GM20000 (cell line): Measurements from ENCODE around the gene INPP5F.

Experiments used
- DNase-seq: peaks from one replicate; pipeline ENCODE4 v3.0.0; 2012; ENCODE audit warnings: low spot score
- CTCF ChIP-seq: IDR thresholded peaks from 2 replicates; pipeline ENCODE4 v1.5.1; 2012; ENCODE audit warnings: mild to moderate bottlenecking, control low read depth; ENCODE audit errors: extremely low read depth, missing control alignments

Gene INPP5F

GRCh38 chr10:119725517-119725827 is 378 bp upstream of the INPP5F start:
- no peak for DNase-seq
- no peak for TF ChIP-seq CTCF

- DNase-seq = no peak
- TF ChIP-seq CTCF = no peak
Observed at GRCh38 chr10:119726676-119727261, 919 bp downstream of the INPP5F start.

GRCh38 chr10:119728172-119728800 is 2.4 kb downstream of the INPP5F start:
- no peak for TF ChIP-seq CTCF
- DNase-seq = no peak

- DNase-seq = no peak
- no peak for TF ChIP-seq CTCF
Observed at GRCh38 chr10:119734396-119735332, 8.8 kb downstream of the INPP5F start.

- TF ChIP-seq CTCF = no peak
- DNase-seq = no peak
Observed at GRCh38 chr10:119735451-119735850, 9.6 kb downstream of the INPP5F start.

- TF ChIP-seq CTCF = no peak
- DNase-seq = no peak
Observed at GRCh38 chr10:119736220-119736619, 10.4 kb downstream of the INPP5F start.

- no peak for DNase-seq
- no peak for TF ChIP-seq CTCF
Observed at GRCh38 chr10:119737039-119737663, 11.3 kb downstream of the INPP5F start.
